Psoas muscle (tissue), 8 donors: ENCODE measurements around the gene ALDOB. TPM values are rescaled to one million over a fixed set of nuclear protein-coding genes. Genes with fewer than 3 reads are reported as not detected.

Experiments used
- ATAC-seq, 4 donors: fragments of 200-7000 bp; cut with Tn5 transposase; one replicate each; pipeline ENCODE4 v1.9.1; 2020; ENCODE audit warnings: moderate library complexity in 3 of 4, mild to moderate bottlenecking in 2 of 4
- DNase-seq, 2 donors: peaks; one replicate each; pipeline ENCODE4 v3.0.0-alpha.2; 2020
- H3K27ac ChIP-seq: fragments of 200-600 bp; one replicate; pipeline ENCODE4 v1.8.0; 2022
- H3K27me3 ChIP-seq, 3 donors: fragments of 200-600 bp in 1 of 3; one replicate each; pipeline versions ENCODE4 v1.6.1 to v1.8.0; 2013 to 2022; ENCODE audit warnings: low read length in 2 of 3, mild to moderate bottlenecking in 2 of 3, moderate library complexity in 1 of 3; ENCODE audit not compliant: insufficient read depth in 3 of 3
- H3K36me3 ChIP-seq, 2 donors: fragments of 200-600 bp in 1 of 2; one replicate each; pipeline versions ENCODE4 v1.6.1 to v1.8.0; 2013 to 2022; ENCODE audit warnings: low read depth in 1 of 2, mild to moderate bottlenecking in 1 of 2, moderate library complexity in 1 of 2; ENCODE audit not compliant: insufficient read depth in 1 of 2
- H3K4me1 ChIP-seq: fragments of 200-600 bp; one replicate; pipeline ENCODE4 v1.8.0; 2022
- H3K4me3 ChIP-seq: fragments of 200-600 bp; one replicate; pipeline ENCODE4 v1.8.0; 2022; ENCODE audit warnings: mild to moderate bottlenecking
- H3K9me3 ChIP-seq: fragments of 200-600 bp; one replicate; pipeline ENCODE4 v1.8.0; 2022
- CTCF ChIP-seq: fragments of 200-600 bp; IDR thresholded peaks from one replicate; pipeline ENCODE4 v1.8.0; 2022; ENCODE audit warnings: antibody characterized with exemption
- WGBS, 3 donors: extraction: QIAGEN DNeasy Blood & Tissue Kit; methylation state at CpG; one replicate each; pipeline versions ENCODE4 v1.1.6 to v1.1.7; 2013; 5-methylcytosine and 5-hydroxymethylcytosine counted together
- intact Hi-C, 2 donors: fragments of 100-400 bp; cut with DNase I; formaldehyde crosslinking; loops; one replicate each; pipeline versions ENCODE4 v1.11.0 to v1.14.2; 2022
- polyA plus RNA-seq, 3 donors: library from polyadenylated mRNA; stranded (reverse); fragments of 200-250 nt; gene quantifications; one replicate each; pipeline ENCODE4 v1.2.3, GENCODE V29; 2013
- total RNA-seq, 4 donors: library from RNA; stranded (reverse); fragmentation: NEBNext Ultra II Directional in 2 of 4; extraction: Animal tissue kit (Norgen Biotek cat#: 25700) in 2 of 4; gene quantifications; one replicate each; pipeline versions ENCODE4 v1.2.1 to v1.2.4, GENCODE V29; 2021 to 2023
- donor health status: healthy with polysubstance abuse.
- donor health status: DM: no; HTN: no; CAD: no; lungs with moderate emphysema.
- donor health status: Bipolar disorder and iron deficiency.
- donor health status: healthy.
- donor health status: DM: yes; HTN: yes; CAD: no.
- donor health status: DM: no; HTN: no; CAD: no.
- donor health status: DM: no; HTN: no; CAD: no.
- donor health status: DM: yes; HTN: yes; CAD: no.

Gene ALDOB
- total and polyA plus RNA-seq, 7 donors: 0.26 to 4.3 (median 0.48) TPM; not detected in 2

GRCh38 chr9:101372327-101373118, 63.1 kb downstream of the ALDOB start:
- Histone ChIP-seq H3K4me3 (no peak overlapping the region), H3K4me1 (no peaks in the 10 kb centered on the region), H3K27me3 (no peaks in the 10 kb centered on the region), H3K9me3 (no peaks in the 10 kb centered on the region), H3K27ac (no peak overlapping the region), H3K36me3 (no peaks in the 10 kb centered on the region)
- intact Hi-C loops: no loop called here
- DNase-seq: no peak
- 21 to 48% (median 29%) methylated on average over 2 of the region's 2 CpGs for WGBS, 3 donors
- no peak for TF ChIP-seq CTCF
- no peak for ATAC-seq

- Histone ChIP-seq H3K4me1 (no peaks in the 10 kb centered on the region), H3K27me3 (no peaks in the 10 kb centered on the region), H3K36me3 (no peaks in the 10 kb centered on the region), H3K4me3 (no peak overlapping the region), H3K9me3 (no peaks in the 10 kb centered on the region), H3K27ac (no peak overlapping the region)
- 93 to 96% (median 94%) methylated on average over 3 of the region's 3 CpGs for WGBS, 3 donors
- intact Hi-C loops: no loop called here
- DNase-seq: no peak
- ATAC-seq: no peak
- no peak for TF ChIP-seq CTCF
Measured at GRCh38 chr9:101371813-101372212, 63.8 kb downstream of the ALDOB start.

Other genes starting within 250 kb of the ALDOB start
- gene BAAT, start 50.8 kb downstream of the ALDOB start, total RNA-seq: under 1 TPM; 0.15 to 0.71 (median 0.25) TPM
- gene BAAT, start 50.8 kb downstream of the ALDOB start, polyA plus RNA-seq: under 1 TPM; 0.08 to 0.31 (median 0.08) TPM
- 10 to 100 TPM; 11.0 to 15.2 (median 12.0) TPM for gene MRPL50, start 37.2 kb downstream of the ALDOB start, total RNA-seq
- gene MRPL50, start 37.2 kb downstream of the ALDOB start, polyA plus RNA-seq: 10 to 100 TPM in 2 of 3 donors, 1 to 10 TPM in 1; 8.6 to 19.9 (median 14.1) TPM
- gene ZNF189, start 36.9 kb downstream of the ALDOB start, total RNA-seq: 10 to 100 TPM in 3 of 4 donors, 1 to 10 TPM in 1; 7.8 to 31.3 (median 12.2) TPM
- 10 to 100 TPM in 1 of 3 donors, 1 to 10 TPM in 2; 6.1 to 13.2 (median 7.4) TPM for gene ZNF189, start 36.9 kb downstream of the ALDOB start, polyA plus RNA-seq
- 10 to 100 TPM; 41.1 to 56.9 (median 48.4) TPM for gene RNF20, start 98.1 kb upstream of the ALDOB start, total RNA-seq
- gene RNF20, start 98.1 kb upstream of the ALDOB start, polyA plus RNA-seq: 10 to 100 TPM; 19.4 to 39.1 (median 19.6) TPM
- not detected for gene PPP3R2, start 159.2 kb upstream of the ALDOB start, total RNA-seq
- not detected for gene PPP3R2, start 159.2 kb upstream of the ALDOB start, polyA plus RNA-seq